DOHH2 (cell line): ENCODE data around the gene KCNIP4.
A peak's percentile ranks its signal among the peaks of the same experiment; 100 is the strongest.

Experiments used
- H3F3A ChIP-seq: fragments of 200-600 bp; sonication (generic), shearing (Covaris generic); 2 replicates; pipeline ENCODE4 v1.6.0; 2016; ENCODE audit warnings: antibody characterized with exemption, mild to moderate bottlenecking; ENCODE audit not compliant: control insufficient read depth, insufficient read depth
- H3K27ac ChIP-seq: fragments of 200-600 bp; sonication (generic); 2 replicates; pipeline ENCODE4 v1.5.1; 2014; ENCODE audit warnings: low read depth, mild to moderate bottlenecking, low read length, moderate library complexity
- H3K27me3 ChIP-seq: fragments of 200-600 bp; sonication (generic); 2 replicates; pipeline ENCODE4 v1.6.1; 2014; ENCODE audit warnings: mild to moderate bottlenecking, low read length, mixed read lengths; ENCODE audit not compliant: control insufficient read depth
- H3K36me3 ChIP-seq: fragments of 200-600 bp; sonication (generic); 2 replicates; pipeline ENCODE4 v1.6.1; 2014; ENCODE audit warnings: mild to moderate bottlenecking, low read length, moderate library complexity, mixed read lengths; ENCODE audit not compliant: control insufficient read depth
- H3K4me1 ChIP-seq: fragments of 200-600 bp; sonication (generic); 2 replicates; pipeline ENCODE4 v1.6.1; 2014; ENCODE audit warnings: mild to moderate bottlenecking, low read length, mixed read lengths; ENCODE audit not compliant: control insufficient read depth
- H3K4me2 ChIP-seq: fragments of 200-600 bp; sonication (generic); 2 replicates; pipeline ENCODE4 v1.6.0; 2014; ENCODE audit warnings: mild to moderate bottlenecking, low read length, moderate library complexity
- H3K4me3 ChIP-seq: fragments of 200-600 bp; sonication (generic); 2 replicates; pipeline ENCODE4 v1.5.1; 2014; ENCODE audit warnings: mild to moderate bottlenecking, low read length, mixed read lengths
- H3K79me2 ChIP-seq: fragments of 200-600 bp; sonication (generic); 2 replicates; pipeline ENCODE4 v1.6.1; 2014; ENCODE audit warnings: mild to moderate bottlenecking, low read length, mixed read lengths; ENCODE audit not compliant: control insufficient read depth
- H3K9me2 ChIP-seq: fragments of 200-600 bp; sonication (generic); replicated peaks from 2 replicates; pipeline ENCODE4 v1.6.1; 2014; ENCODE audit warnings: mild to moderate bottlenecking, low read length, mixed read lengths; ENCODE audit not compliant: control insufficient read depth
- H3K9me3 ChIP-seq: fragments of 200-600 bp; sonication (generic); 2 replicates; pipeline ENCODE4 v1.6.1; 2014; ENCODE audit warnings: antibody characterized with exemption, low read length, mixed read lengths; ENCODE audit not compliant: control insufficient read depth, insufficient read depth
- H4K20me1 ChIP-seq: fragments of 200-600 bp; sonication (generic); 2 replicates; pipeline ENCODE4 v1.6.0; 2014; ENCODE audit warnings: low read depth, mild to moderate bottlenecking, antibody characterized with exemption, low read length, moderate library complexity; ENCODE audit not compliant: control insufficient read depth, insufficient read depth
- CTCF ChIP-seq: fragments of 200-600 bp; sonication (generic); IDR thresholded peaks from one replicate; pipeline ENCODE4 v1.5.1; 2014; ENCODE audit warnings: antibody characterized with exemption, mild to moderate bottlenecking, low read depth, low read length; ENCODE audit not compliant: poor library complexity, severe bottlenecking
- EZH2phosphoT487 ChIP-seq: fragments of 200-600 bp; sonication (generic); IDR thresholded peaks from 2 replicates; pipeline ENCODE4 v1.6.1; 2017; ENCODE audit warnings: borderline replicate concordance, mild to moderate bottlenecking, antibody characterized with exemption, low read length, moderate library complexity, mixed read lengths

Gene KCNIP4

GRCh38 chr4:21775703-21776102, 172.9 kb downstream of the KCNIP4 start:
- TF ChIP-seq CTCF (no peak), EZH2phosphoT487 (no peak)
- Histone ChIP-seq H4K20me1 (no peaks in the 10 kb centered on the region), H3K27me3 (no peaks in the 10 kb centered on the region), H3K79me2 (no peaks in the 10 kb centered on the region), H3K9me3 (no peaks in the 10 kb centered on the region), H3K27ac (no peak overlapping the region), H3F3A (no peaks in the 10 kb centered on the region), H3K4me3 (no peak overlapping the region), H3K36me3 (no peaks in the 10 kb centered on the region), H3K9me2 (no peaks in the 10 kb centered on the region), H3K4me2 (no peak overlapping the region), H3K4me1 (no peaks in the 10 kb centered on the region)

GRCh38 chr4:21769404-21770147, 179.0 kb downstream of the KCNIP4 start:
- Histone ChIP-seq H3K4me3 (no peak overlapping the region), H3F3A (no peaks in the 10 kb centered on the region), H3K9me2 (no peaks in the 10 kb centered on the region), H3K27me3 (no peaks in the 10 kb centered on the region), H3K9me3 (no peaks in the 10 kb centered on the region), H3K79me2 (no peaks in the 10 kb centered on the region), H3K36me3 (no peaks in the 10 kb centered on the region), H3K4me2 (no peak overlapping the region), H3K4me1 (no peaks in the 10 kb centered on the region), H4K20me1 (no peaks in the 10 kb centered on the region), H3K27ac (no peak overlapping the region)
- TF ChIP-seq CTCF (no peak), EZH2phosphoT487 (no peak)

GRCh38 chr4:21768349-21769310, 179.9 kb downstream of the KCNIP4 start:
- H3K4me3 ChIP-seq: no peak overlapping the region
- H4K20me1 ChIP-seq: no peaks in the 10 kb centered on the region
- TF ChIP-seq CTCF (peak; percentile 63), EZH2phosphoT487 (no peak)
- H3K9me3 ChIP-seq: no peaks in the 10 kb centered on the region
- no peaks in the 10 kb centered on the region for H3K27me3 ChIP-seq
- no peak overlapping the region for H3K4me2 ChIP-seq
- no peaks in the 10 kb centered on the region for H3F3A ChIP-seq
- no peaks in the 10 kb centered on the region for H3K36me3 ChIP-seq
- H3K9me2 ChIP-seq: no peaks in the 10 kb centered on the region
- no peaks in the 10 kb centered on the region for H3K79me2 ChIP-seq
- no peak overlapping the region for H3K27ac ChIP-seq
- no peaks in the 10 kb centered on the region for H3K4me1 ChIP-seq
